Endothelial cell of umbilical vein (primary cell): ENCODE measurements around the gene CCDC73. TPM values are rescaled to one million over a fixed set of nuclear protein-coding genes. Genes with fewer than 3 reads are reported as not detected.

Experiments
- BruUV-seq: library from RNA; stranded (reverse); fragments of 400-500 nt; replicated peaks from 2 replicates; lab custom pipeline; 2021; lab: Mats Ljungman, UMichigan
- CTCF ChIA-PET: fragments of 300-600, 350-600 bp; sonication (Branson Sonifier 250); formaldehyde crosslinking; loops from one replicate; lab custom pipeline; 2021; ENCODE audit warnings: antibody characterized with exemption, inconsistent platforms; lab: Charles Lee
- POLR2A ChIA-PET: fragments of 300-600, 350-600 bp; sonication (Branson Sonifier 250); formaldehyde crosslinking; loops from one replicate; lab custom pipeline; 2021; ENCODE audit warnings: antibody characterized with exemption, inconsistent platforms; lab: Charles Lee
- DNase-seq: peaks from one replicate; pipeline ENCODE4 v3.0.0-alpha.2; 2011; ENCODE audit warnings: low read depth, low spot score
- FAIRE-seq: peaks from 2 replicates; lab custom pipeline; 2011; peaks lifted over from hg19 to GRCh38; lab: Jason Lieb, UNC
- H2AFZ ChIP-seq: 2 replicates; pipeline ENCODE4 v1.6.0; 2012; ENCODE audit warnings: low read depth, low read length, control low read depth, inconsistent platforms
- H3K27ac ChIP-seq: 2 replicates; pipeline ENCODE4 v1.5.1; 2011; ENCODE audit warnings: low read depth, mild to moderate bottlenecking, control low read depth, low read length, moderate library complexity; ENCODE audit not compliant: insufficient read depth
- H3K27me3 ChIP-seq, 2 experiments: 2 replicates each; pipeline versions ENCODE4 v1.6.0 to v1.6.1; 2011; ENCODE audit warnings: low read length in 2 of 2, mixed read lengths in 1 of 2; ENCODE audit not compliant: control insufficient read depth in 2 of 2, insufficient read depth in 2 of 2
- H3K36me3 ChIP-seq, 2 experiments: 2 replicates in 1 of 2; 3 replicates in 1 of 2; pipeline ENCODE4 v1.5.1; 2011; ENCODE audit warnings: low read length in 2 of 2, mild to moderate bottlenecking in 1 of 2, moderate library complexity in 1 of 2; ENCODE audit not compliant: control insufficient read depth in 2 of 2, insufficient read depth in 2 of 2; ENCODE audit errors: extremely low read depth in 1 of 2
- H3K4me1 ChIP-seq: 3 replicates; pipeline ENCODE4 v1.5.1; 2011; ENCODE audit warnings: mild to moderate bottlenecking, low read length; ENCODE audit not compliant: control insufficient read depth, insufficient read depth; ENCODE audit errors: extremely low read depth
- H3K4me2 ChIP-seq: 2 replicates; pipeline ENCODE4 v1.6.1; 2011; ENCODE audit warnings: low read length, control low read depth, mixed read lengths; ENCODE audit not compliant: insufficient read depth
- H3K4me3 ChIP-seq, 3 experiments: fragments of 200-600 bp in 1 of 3; sonication (generic), shearing (Covaris generic) in 1 of 3; replicated peaks in 1 of 3; 2 replicates each; pipeline ENCODE4 v1.5.1; 2011 to 2016; ENCODE audit warnings: control low read depth in 3 of 3, low read length in 3 of 3, mild to moderate bottlenecking in 2 of 3, inconsistent platforms in 1 of 3, low read depth in 1 of 3, moderate library complexity in 1 of 3; ENCODE audit not compliant: insufficient read depth in 1 of 3
- H3K79me2 ChIP-seq: 2 replicates; pipeline ENCODE4 v1.6.0; 2012; ENCODE audit warnings: low read length, inconsistent platforms; ENCODE audit not compliant: control insufficient read depth, insufficient read depth
- H3K9ac ChIP-seq: replicated peaks from 2 replicates; pipeline ENCODE3; 2011; ENCODE audit warnings: low read length, control low read depth; ENCODE audit not compliant: insufficient read depth; ENCODE audit errors: extremely low read depth
- H3K9me1 ChIP-seq: replicated peaks from 3 replicates; pipeline ENCODE4 v1.6.0; 2011; ENCODE audit warnings: mild to moderate bottlenecking, low read length; ENCODE audit not compliant: control insufficient read depth, insufficient read depth; ENCODE audit errors: extremely low read depth
- H3K9me3 ChIP-seq: replicated peaks from 2 replicates; pipeline ENCODE4 v1.5.1; 2012; ENCODE audit warnings: low read length, inconsistent platforms; ENCODE audit not compliant: control insufficient read depth, insufficient read depth
- H4K20me1 ChIP-seq: replicated peaks from 2 replicates; pipeline ENCODE3; 2011; ENCODE audit warnings: mild to moderate bottlenecking, low read length; ENCODE audit not compliant: control insufficient read depth, insufficient read depth; ENCODE audit errors: extremely low read depth
- CTCF ChIP-seq, 2 donors: IDR thresholded peaks; 1 replicate in 1 of 2; 2 replicates in 1 of 2; pipeline ENCODE4 v1.5.1; 2011; ENCODE audit warnings: low read length in 2 of 2, mild to moderate bottlenecking in 2 of 2, moderate library complexity in 2 of 2, control low read depth in 1 of 2, inconsistent platforms in 1 of 2, low read depth in 1 of 2; ENCODE audit not compliant: insufficient read depth in 1 of 2; ENCODE audit errors: extremely low read depth in 1 of 2
- EZH2 ChIP-seq: IDR thresholded peaks from 2 replicates; pipeline ENCODE4 v1.6.1; 2012; ENCODE audit warnings: borderline replicate concordance, low read depth, mild to moderate bottlenecking, moderate library complexity, low read length, inconsistent platforms; ENCODE audit not compliant: severe bottlenecking
- FOS ChIP-seq: IDR thresholded peaks from 2 replicates; pipeline ENCODE4 v1.6.1; 2011; ENCODE audit warnings: mild to moderate bottlenecking, low read length, moderate library complexity, borderline replicate concordance; ENCODE audit not compliant: insufficient read depth
- GATA2 ChIP-seq: IDR thresholded peaks from 2 replicates; pipeline ENCODE4 v1.7.0; 2011; ENCODE audit warnings: low read depth, mild to moderate bottlenecking, moderate library complexity, mixed read lengths, low read length; ENCODE audit not compliant: insufficient read length, insufficient read depth
- JUN ChIP-seq: IDR thresholded peaks from 2 replicates; pipeline ENCODE4 v1.6.1; 2011; ENCODE audit warnings: borderline replicate concordance, low read depth; ENCODE audit not compliant: insufficient read length, insufficient read depth
- POLR2AphosphoS5 ChIP-seq: IDR thresholded peaks from 2 replicates; pipeline ENCODE4 v1.6.1; 2012; ENCODE audit warnings: low read depth, mild to moderate bottlenecking, control low read depth, low read length, moderate library complexity; ENCODE audit not compliant: insufficient read depth
- dilution Hi-C: fragments of 300-500 bp; cut with MboI; formaldehyde crosslinking; loops from one replicate; pipeline ENCODE4 v1.15.0; 2019; ENCODE audit warnings: low sequenced_read_pairs; ENCODE audit not compliant: extremely low pct_ligation_motif_present
- intact Hi-C: fragments of 100-400 bp; cut with micrococcal nuclease; formaldehyde crosslinking; loops from one replicate; pipeline ENCODE4 v1.10.0; 2022
- polyA plus RNA-seq, 4 experiments: library from polyadenylated mRNA; depleted of rRNA in 3 of 4; stranded (reverse) in 3 of 4; unstranded in 1 of 4; fragments of >200 nt; gene quantifications; 2 replicates each; pipeline versions ENCODE4 v1.2.1 to v1.2.3, GENCODE V29; 2011 to 2012; ENCODE audit warnings: missing spikeins in 1 of 4
- total RNA-seq: library from RNA; stranded (reverse); gene quantifications from 2 replicates; pipeline ENCODE4 v1.2.3, GENCODE V29; 2021

Gene CCDC73
- total and polyA plus RNA-seq, 2 donors (not counting 3 experiments of a cell fraction or from before 2014, with no cell fraction given) = not detected

DNA sequence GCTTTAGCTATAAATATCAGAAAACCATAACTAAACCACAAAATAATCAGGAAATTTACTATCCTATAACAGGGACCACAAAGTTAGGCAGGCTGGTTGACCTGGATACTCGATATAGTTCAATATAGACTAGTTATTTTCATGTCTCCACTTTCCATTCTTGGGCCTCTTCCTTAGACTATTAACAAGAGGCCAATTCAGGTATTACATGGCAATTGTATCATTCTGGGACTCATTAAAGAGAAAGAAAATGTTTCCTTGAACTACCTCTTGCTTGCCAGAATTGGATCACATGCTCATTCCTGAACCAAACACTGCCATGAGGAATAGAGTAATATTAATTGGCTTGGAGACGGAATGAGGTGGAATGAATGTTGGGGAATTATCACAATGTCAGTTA lies 134.8 kb downstream of the CCDC73 start:
- no peak for DNase-seq
- CTCF ChIA-PET = no interaction called here
- intact Hi-C loops = no loop called here

More for the DNA sequence above, 134.8 kb downstream of the CCDC73 start:
- Histone ChIP-seq H3K27ac (no peak overlapping the region), H3K36me3 (no peaks in the 10 kb centered on the region), H3K4me2 (no peak overlapping the region), H3K9me3 (no peaks in the 10 kb centered on the region), H3K9ac (no peak overlapping the region), H3K27me3 (no peaks in the 10 kb centered on the region), H3K4me1 (no peaks in the 10 kb centered on the region), H3K79me2 (no peaks in the 10 kb centered on the region), H4K20me1 (no peaks in the 10 kb centered on the region), H2AFZ (no peak overlapping the region), H3K4me3 (no peak overlapping the region), H3K9me1 (no peaks in the 10 kb centered on the region)
- no peak for FAIRE-seq
- no peak for TF ChIP-seq EZH2
- TF ChIP-seq JUN = no peak
- no peak for TF ChIP-seq FOS
- no peak for TF ChIP-seq GATA2
- no peak for TF ChIP-seq CTCF (IDR thresholded peaks at IDR 0.05; ENCODE audit: extremely low read depth in 1 of 2, insufficient read depth in 1 of 2, low read depth in 1 of 2, low read length in 2 of 2)
- no peak for TF ChIP-seq POLR2AphosphoS5
- dilution Hi-C loops = no loop called here
- POLR2A ChIA-PET = interaction anchor here (0.7 kb wide), 1 partner anchor 15 kb away, joined by 8 read pairs; no protein-coding TSS in a partner anchor
- no TSS peak for BruUV-seq
